Gastrocnemius medialis (tissue), 4 donors: ENCODE data around the gene P2RX2.

ENCODE experiments used
- CTCF ChIP-seq, 5 experiments: fragments of 450-650 bp in 3 of 5; fragments of 200-600 bp in 2 of 5; sonication (generic) in 2 of 5; IDR thresholded peaks in 4 of 5; conservative IDR thresholded peaks in 1 of 5; 1 replicate in 4 of 5; 2 replicates in 1 of 5; pipeline ENCODE4 v1.5.1; 2016 to 2019; ENCODE audit warnings: antibody characterized with exemption in 5 of 5, mild to moderate bottlenecking in 3 of 5, moderate library complexity in 3 of 5
- POLR2A ChIP-seq, 2 donors: fragments of 450-650 bp; IDR thresholded peaks; one replicate each; pipeline ENCODE4 v1.6.1; 2017; ENCODE audit warnings: antibody characterized with exemption in 2 of 2, mild to moderate bottlenecking in 2 of 2, moderate library complexity in 2 of 2

- TF ChIP-seq CTCF (IDR thresholded peaks at IDR 0.05 in 4 of 5, conservative IDR thresholded peaks at IDR 0.05 in 1 of 5) (no peak), POLR2A (IDR thresholded peaks at IDR 0.05) (no peak)
These were observed 13.7 kb upstream of the P2RX2 start for GRCh38 chr12:132604668-132605441.
